Stomach (tissue), 4 donors: ENCODE data around the gene GBP2.

Experiments
- EP300 ChIP-seq: sonication (generic); formaldehyde crosslinking; IDR thresholded peaks from one replicate; pipeline ENCODE4 v1.6.1; 2017; ENCODE audit warnings: antibody characterized with exemption
- POLR2A ChIP-seq, 4 donors: fragments of 450-650 bp; IDR thresholded peaks; one replicate each; pipeline ENCODE4 v1.6.1; 2016; ENCODE audit warnings: antibody characterized with exemption in 4 of 4, control low read depth in 2 of 4, mild to moderate bottlenecking in 1 of 4, moderate library complexity in 1 of 4
- POLR2AphosphoS5 ChIP-seq, 3 donors: sonication (generic); formaldehyde crosslinking; IDR thresholded peaks; one replicate each; pipeline ENCODE4 v1.6.1; 2016; ENCODE audit warnings: antibody characterized with exemption in 3 of 3
- TF ChIP-seq, protein P1 (sequence below), 7 experiments: fragments of 450-650 bp in 4 of 7; fragments of 200-600 bp in 3 of 7; sonication (generic) in 3 of 7; IDR thresholded peaks; one replicate each; pipeline ENCODE4 v1.5.1; 2016 to 2019; ENCODE audit warnings: antibody characterized with exemption in 7 of 7, control low read depth in 2 of 7, mild to moderate bottlenecking in 1 of 7

DNA sequence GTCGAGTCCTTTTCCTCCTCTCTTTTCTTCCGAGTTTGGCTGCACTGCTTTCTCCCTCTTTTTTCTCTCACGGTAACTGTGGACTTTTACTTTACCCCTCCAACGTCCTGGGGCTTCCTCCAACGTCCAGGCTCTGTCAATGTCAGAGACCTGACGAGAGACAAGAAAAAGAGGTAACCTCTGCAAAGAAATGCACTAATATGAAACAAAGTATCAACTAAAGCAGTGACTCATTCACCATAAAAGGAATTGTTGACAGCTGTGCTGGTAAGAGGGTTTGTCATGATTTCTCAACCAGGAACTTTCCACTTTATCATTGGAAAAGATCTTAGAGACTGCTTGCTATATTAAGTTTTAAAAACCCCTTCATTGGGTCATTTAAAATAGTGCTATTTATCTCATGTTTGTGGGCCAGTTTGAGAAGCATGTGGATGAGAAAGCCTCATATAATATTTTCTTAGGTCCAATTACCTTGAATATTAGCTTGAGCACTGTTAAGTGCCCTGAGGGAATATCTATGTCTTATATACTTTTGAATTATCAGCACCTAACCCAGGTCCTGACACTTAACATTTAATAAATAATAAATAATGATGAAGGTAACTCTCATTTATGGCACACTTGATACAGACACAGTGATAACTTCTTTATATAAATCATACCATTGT is at the start of gene GBP2:
- TF ChIP-seq, protein P1, sequence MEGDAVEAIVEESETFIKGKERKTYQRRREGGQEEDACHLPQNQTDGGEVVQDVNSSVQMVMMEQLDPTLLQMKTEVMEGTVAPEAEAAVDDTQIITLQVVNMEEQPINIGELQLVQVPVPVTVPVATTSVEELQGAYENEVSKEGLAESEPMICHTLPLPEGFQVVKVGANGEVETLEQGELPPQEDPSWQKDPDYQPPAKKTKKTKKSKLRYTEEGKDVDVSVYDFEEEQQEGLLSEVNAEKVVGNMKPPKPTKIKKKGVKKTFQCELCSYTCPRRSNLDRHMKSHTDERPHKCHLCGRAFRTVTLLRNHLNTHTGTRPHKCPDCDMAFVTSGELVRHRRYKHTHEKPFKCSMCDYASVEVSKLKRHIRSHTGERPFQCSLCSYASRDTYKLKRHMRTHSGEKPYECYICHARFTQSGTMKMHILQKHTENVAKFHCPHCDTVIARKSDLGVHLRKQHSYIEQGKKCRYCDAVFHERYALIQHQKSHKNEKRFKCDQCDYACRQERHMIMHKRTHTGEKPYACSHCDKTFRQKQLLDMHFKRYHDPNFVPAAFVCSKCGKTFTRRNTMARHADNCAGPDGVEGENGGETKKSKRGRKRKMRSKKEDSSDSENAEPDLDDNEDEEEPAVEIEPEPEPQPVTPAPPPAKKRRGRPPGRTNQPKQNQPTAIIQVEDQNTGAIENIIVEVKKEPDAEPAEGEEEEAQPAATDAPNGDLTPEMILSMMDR (IDR thresholded peaks at IDR 0.05): no peak
- no peak for TF ChIP-seq POLR2A (IDR thresholded peaks at IDR 0.05)
- TF ChIP-seq POLR2AphosphoS5 (IDR thresholded peaks at IDR 0.05): peak in 2 of 3 donors; percentile 66 to 77
- TF ChIP-seq EP300: no peak
